ENCODE measurements around the gene ANGPTL2. TPM values are rescaled to one million over a fixed set of nuclear protein-coding genes. Genes with fewer than 3 reads are reported as not detected.

The ANGPTL2 gene
- total RNA-seq, 1 donor from 2014 or later = 169 TPM

DNA sequence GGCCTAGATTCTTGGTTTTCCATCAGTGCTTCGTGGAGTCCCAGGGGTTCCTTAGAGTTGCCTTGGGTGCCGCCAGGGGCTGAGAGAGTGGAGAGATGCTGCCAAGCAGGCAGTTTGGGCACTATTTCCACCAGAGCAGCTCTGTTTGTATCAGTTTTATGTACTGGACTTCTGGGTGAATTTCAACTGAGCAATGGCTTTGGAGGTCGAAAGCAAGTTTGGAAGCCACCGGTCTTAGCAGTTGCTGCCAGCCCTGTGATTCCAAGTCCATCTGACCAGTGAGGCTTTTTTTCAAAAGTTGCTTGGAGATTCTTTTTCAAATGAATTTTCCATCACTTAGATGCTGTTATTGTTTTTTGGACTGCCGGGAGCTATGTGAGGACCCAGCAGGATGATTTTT, 68.5 kb downstream of the ANGPTL2 start:
- DNase-seq (ENCODE audit: low spot score) = no peak

DNA sequence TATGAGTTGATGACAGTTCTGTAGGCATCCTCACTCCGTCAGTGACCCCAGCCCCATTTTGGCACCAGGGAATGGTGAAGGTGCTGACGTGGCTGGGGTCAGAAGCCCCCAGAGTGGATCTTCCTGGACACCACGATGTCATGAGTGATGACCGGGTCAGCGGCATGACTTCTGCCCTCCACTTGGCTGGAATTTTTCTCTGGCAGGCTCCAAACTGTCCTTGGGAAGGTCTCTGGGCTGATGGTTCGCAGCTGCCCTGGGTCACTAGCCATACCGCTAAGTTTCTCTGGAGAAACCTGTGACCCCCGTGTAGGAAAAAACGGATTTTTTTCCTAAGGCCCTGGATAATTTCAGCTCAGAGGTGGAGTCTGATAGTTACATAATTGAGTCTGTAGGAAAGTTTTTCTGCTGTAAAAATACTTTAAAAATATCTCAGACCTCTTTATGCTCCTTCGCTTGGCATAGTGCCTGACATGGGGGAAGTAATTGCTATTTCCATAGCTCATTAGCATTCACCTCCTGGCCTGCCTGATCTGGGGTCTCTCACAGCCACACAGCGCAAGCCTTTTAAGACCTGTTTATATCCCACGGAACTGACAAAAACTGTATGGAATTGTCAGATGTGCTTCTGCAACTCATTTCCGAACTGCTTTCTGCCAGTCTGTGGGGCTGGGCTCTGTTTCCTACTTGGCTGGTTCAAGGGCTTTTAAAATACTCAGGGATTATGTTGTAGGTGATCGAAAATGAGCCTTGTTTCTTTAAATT, 69.2 kb downstream of the ANGPTL2 start:
- DNase-seq (ENCODE audit: low spot score) = peak; percentile 60

DNA sequence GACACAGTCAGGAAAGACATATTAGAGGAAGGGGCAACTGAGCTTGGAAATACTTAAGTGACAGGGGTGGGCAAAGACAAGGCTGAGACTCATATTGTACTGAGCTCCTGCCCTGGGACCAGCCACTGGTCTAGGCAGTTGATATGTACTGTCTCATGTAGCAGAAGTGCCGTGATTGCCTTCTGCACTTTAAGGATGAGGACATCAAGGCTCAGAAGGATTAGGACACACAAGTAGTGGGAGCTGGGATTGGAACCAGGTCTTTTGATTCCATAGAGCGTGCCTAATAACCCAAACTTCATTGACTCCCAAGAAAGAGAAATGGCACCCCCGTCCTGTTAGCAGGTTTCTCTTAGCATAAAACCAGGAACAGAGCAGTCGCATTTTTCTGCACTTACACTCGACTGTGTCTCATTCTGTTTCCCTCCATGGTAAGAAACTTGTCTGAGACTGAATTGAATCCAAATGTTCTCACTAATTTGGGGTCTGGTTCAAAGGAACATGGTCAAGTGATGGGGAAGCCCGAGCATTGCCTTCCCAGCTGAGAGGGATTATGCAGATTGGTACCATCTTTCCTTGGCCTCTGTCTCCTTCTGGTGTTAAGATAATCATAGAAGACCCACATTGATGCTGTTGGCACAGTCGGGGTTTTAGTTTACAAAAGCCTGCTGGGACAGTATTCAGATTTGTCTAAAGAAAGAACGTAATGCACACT, 70.4 kb downstream of the ANGPTL2 start:
- peak; percentile 55 for DNase-seq (ENCODE audit: low spot score)

DNA sequence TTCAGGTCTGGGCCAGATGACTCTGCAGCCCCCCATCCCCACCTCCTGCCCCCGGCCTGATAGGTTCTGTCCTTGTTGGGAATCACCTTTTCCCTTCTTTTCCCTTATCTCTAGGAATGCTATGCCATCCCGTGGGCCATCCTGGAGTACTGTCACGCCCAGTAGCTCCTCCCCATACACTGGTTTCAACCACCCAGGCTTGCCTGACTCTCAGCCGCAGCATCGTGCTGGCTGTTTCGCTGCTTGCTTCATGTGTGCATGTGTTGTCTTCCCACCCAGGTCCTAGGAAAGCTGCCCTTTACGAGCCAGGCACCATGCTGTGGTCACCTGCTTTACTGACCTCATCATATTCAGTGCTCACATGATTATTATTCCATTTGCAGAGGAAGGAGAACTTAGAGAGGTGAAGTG, 71.8 kb downstream of the ANGPTL2 start:
- peak; percentile 67 for DNase-seq (ENCODE audit: low spot score)

DNA sequence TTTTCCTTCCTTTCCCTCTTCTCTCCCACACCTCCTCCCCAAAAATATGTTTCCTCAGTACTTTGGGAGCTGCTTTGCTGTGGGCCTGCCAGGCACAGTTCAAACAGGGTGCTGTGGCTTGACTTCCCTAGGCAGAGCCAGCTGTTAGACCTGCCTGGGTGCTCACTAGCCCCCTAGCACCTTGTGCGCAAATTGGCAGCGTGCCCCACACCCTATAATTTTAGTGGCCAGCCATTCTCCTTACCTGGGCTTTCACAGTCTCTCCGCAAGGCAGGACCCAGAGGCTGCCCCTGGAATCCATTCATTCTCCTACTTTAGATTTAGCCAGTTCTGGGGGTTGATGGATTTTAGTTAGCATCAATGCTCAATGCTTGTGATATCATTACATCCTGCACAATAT, 72.3 kb downstream of the ANGPTL2 start:
- peak; percentile 28 for DNase-seq (ENCODE audit: low spot score)

DNA sequence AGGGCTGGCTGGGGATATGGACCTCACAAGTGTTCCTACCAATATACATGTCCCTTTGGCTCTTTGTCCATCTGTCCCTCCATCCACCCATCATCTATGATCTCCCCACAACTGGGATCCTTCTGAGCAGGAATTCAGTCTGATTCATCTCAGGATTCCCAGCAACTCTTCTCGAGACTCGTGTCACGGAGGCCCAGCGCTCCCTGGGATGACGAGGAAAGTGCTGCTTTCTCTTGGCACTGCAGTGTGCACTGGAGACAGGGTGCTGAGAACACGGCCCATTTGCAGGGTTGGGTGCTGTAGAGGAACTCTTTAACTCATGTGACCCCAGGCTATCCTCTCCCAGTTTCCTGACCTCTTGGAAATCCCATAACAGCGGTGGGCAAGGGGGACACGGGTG, 72.9 kb downstream of the ANGPTL2 start:
- DNase-seq (ENCODE audit: low spot score) = peak; percentile 65

DNA sequence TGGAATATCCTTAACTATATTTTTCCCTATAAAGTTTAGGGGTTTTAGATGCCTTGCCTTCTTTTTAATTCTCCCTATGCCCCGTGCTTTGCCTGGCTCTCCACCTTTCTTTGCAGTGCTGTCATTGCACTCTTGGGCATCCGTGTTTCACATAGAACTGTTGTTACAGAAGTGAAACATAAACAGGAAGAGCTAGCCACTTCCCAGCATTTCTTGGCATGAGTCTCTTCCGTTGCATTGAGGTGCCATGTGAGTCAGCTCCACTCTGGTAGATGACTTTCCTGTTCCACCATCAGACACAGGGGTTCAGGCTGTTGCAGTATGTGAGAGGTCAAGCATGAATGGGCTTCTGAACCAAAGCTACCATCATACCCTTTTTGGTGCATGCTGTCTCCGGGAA, 73.4 kb downstream of the ANGPTL2 start:
- DNase-seq (ENCODE audit: low spot score) = peak; percentile 43

DNA sequence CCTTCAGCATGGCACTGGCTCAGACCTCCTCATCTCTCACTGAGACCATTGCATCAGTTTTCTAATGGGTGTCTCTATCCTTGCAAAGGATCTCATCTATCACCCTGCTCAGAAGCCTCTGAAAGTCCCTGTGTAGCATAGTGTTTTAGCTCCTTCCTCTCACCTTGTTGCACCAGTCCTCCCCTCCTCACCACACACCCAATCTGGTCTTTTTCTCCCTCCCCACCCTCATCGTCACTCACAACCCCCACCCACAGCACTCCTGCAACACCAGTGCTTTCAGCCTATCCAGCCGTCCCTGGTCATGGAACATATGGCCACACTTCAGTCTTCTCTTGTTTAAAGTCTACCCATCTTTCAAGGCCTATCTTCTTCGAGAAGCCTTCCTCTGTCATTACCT, 74.5 kb downstream of the ANGPTL2 start:
- DNase-seq (ENCODE audit: low spot score) = peak; percentile 45

DNA sequence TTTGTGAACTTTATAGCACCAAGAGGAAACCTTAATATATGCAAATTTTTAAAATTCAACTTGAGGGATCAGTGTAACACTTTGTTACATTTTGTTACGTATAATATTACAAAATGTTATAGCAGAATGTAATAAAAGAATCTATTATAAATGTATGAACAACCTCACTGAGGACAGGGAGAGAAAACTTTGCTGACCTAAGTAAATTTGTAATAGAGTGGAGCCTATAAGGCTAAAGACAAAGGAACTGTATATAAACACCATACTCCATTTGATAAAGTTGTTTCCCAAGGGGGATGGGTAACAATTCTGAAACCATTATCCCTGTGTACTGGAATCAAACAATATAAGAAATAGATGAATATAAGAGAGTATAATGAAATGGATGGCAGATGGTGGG, 77.3 kb downstream of the ANGPTL2 start:
- no peak for DNase-seq (ENCODE audit: low spot score)

DNA sequence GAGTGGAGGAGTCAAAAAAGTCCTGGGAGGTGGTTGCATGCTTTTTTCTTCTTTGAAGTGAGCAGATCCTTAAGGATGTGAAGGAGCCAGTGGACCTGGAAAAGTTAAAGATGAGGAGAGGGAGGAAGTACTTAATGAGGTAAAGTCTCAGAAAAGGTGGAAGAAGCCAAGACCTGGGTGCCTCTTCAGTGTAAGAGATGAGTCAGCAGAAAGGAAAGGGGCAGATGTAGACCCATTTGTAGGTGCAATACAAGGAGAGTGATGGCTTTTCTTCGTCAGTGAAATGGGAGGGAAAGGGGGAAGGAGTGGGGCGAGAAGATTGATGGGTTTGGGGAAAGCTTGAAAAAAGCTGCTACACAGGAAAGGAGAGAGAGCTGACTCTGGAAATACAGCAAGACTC, 82.9 kb downstream of the ANGPTL2 start:
- DNase-seq (ENCODE audit: low spot score) = no peak

DNA sequence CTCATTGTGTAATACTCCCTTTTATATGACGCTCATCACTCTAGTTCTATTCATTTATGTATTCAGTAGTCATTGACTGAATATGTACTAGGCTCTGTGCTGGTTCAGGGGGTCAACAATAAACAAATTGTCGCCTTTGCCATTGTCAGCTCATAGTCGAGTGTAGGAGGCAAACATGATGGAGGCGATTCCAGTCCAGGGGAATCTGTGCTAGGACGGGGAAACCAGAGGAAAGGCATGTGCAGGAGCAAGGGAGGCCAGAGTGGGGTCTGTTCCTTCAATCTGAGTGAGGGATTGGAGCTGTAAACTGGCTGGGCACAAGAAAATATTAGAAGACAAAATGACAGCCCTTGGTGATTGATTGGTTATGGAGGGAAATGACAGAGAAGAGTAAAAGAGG, 83.9 kb downstream of the ANGPTL2 start:
- no peak for DNase-seq (ENCODE audit: low spot score)

Other genes starting within 250 kb of the ANGPTL2 start
- 4.8 TPM for gene RALGPS1, start 207.9 kb downstream of the ANGPTL2 start, total RNA-seq
- gene GARNL3, start 142.1 kb upstream of the ANGPTL2 start, total RNA-seq = 5.6 TPM